Activated T-cell treated with anti-CD3 and anti-CD28 coated beads, Interleukin-2, amount 50 U/mL, for 24 hours (primary cell): ENCODE data around the gene SGK2.

Experiments
- DNase-seq: peaks from one replicate; pipeline ENCODE4 v3.0.0-alpha.2; 2020
- H3K27ac Mint-ChIP-seq: 2 replicates; pipeline ENCODE4 v1.8.0; 2020; ENCODE audit warnings: mild to moderate bottlenecking, mixed read lengths
- H3K27me3 Mint-ChIP-seq: 2 replicates; pipeline ENCODE4 v1.8.0; 2020; ENCODE audit warnings: mixed read lengths
- H3K36me3 Mint-ChIP-seq: 2 replicates; pipeline ENCODE4 v1.8.0; 2020; ENCODE audit warnings: low read depth, mixed read lengths
- H3K4me1 Mint-ChIP-seq: 2 replicates; pipeline ENCODE4 v1.8.0; 2020; ENCODE audit warnings: low read depth, mixed read lengths
- H3K4me3 Mint-ChIP-seq: 2 replicates; pipeline ENCODE4 v1.8.0; 2020; ENCODE audit warnings: mild to moderate bottlenecking, moderate library complexity, mixed read lengths
- H3K9me3 Mint-ChIP-seq: 2 replicates; pipeline ENCODE4 v1.8.0; 2020; ENCODE audit warnings: mixed read lengths

Gene SGK2

GRCh38 chr20:43542161-43542560 is 16.7 kb upstream of the SGK2 start:
- no peak overlapping the region for H3K4me3 Mint-ChIP-seq
- no peaks in the 10 kb centered on the region for H3K9me3 Mint-ChIP-seq
- no peak overlapping the region for H3K27ac Mint-ChIP-seq
- no peaks in the 10 kb centered on the region for H3K27me3 Mint-ChIP-seq
- H3K36me3 Mint-ChIP-seq: peaks cover 10% of the 10 kb centered on the region
- no peak for DNase-seq
- H3K4me1 Mint-ChIP-seq: no peaks in the 10 kb centered on the region

GRCh38 chr20:43542674-43543073 is 16.2 kb upstream of the SGK2 start:
- H3K27me3 Mint-ChIP-seq: no peaks in the 10 kb centered on the region
- no peaks in the 10 kb centered on the region for H3K9me3 Mint-ChIP-seq
- DNase-seq: no peak
- no peaks in the 10 kb centered on the region for H3K4me1 Mint-ChIP-seq
- H3K4me3 Mint-ChIP-seq: no peak overlapping the region
- H3K36me3 Mint-ChIP-seq: peaks cover 14% of the 10 kb centered on the region
- H3K27ac Mint-ChIP-seq: no peak overlapping the region

- DNase-seq: no peak
- no peaks in the 10 kb centered on the region for H3K9me3 Mint-ChIP-seq
- H3K4me3 Mint-ChIP-seq: no peak overlapping the region
- no peaks in the 10 kb centered on the region for H3K4me1 Mint-ChIP-seq
- peaks cover 14% of the 10 kb centered on the region for H3K36me3 Mint-ChIP-seq
- no peaks in the 10 kb centered on the region for H3K27me3 Mint-ChIP-seq
- no peak overlapping the region for H3K27ac Mint-ChIP-seq
These were observed 15.7 kb upstream of the SGK2 start for GRCh38 chr20:43543138-43543537.

GRCh38 chr20:43544501-43544900 is 14.3 kb upstream of the SGK2 start:
- no peaks in the 10 kb centered on the region for H3K9me3 Mint-ChIP-seq
- H3K27me3 Mint-ChIP-seq: no peaks in the 10 kb centered on the region
- no peak overlapping the region for H3K27ac Mint-ChIP-seq
- no peaks in the 10 kb centered on the region for H3K4me1 Mint-ChIP-seq
- DNase-seq: no peak
- peaks cover 14% of the 10 kb centered on the region for H3K36me3 Mint-ChIP-seq
- H3K4me3 Mint-ChIP-seq: no peak overlapping the region

GRCh38 chr20:43545837-43546578 is 12.8 kb upstream of the SGK2 start:
- H3K9me3 Mint-ChIP-seq: no peaks in the 10 kb centered on the region
- no peaks in the 10 kb centered on the region for H3K27me3 Mint-ChIP-seq
- no peaks in the 10 kb centered on the region for H3K4me1 Mint-ChIP-seq
- no peak for DNase-seq
- no peak overlapping the region for H3K27ac Mint-ChIP-seq
- peaks cover 14% of the 10 kb centered on the region for H3K36me3 Mint-ChIP-seq
- H3K4me3 Mint-ChIP-seq: no peak overlapping the region

- H3K27ac Mint-ChIP-seq: no peak overlapping the region
- no peak overlapping the region for H3K4me3 Mint-ChIP-seq
- DNase-seq: no peak
- no peaks in the 10 kb centered on the region for H3K27me3 Mint-ChIP-seq
- no peaks in the 10 kb centered on the region for H3K4me1 Mint-ChIP-seq
- peaks cover 10% of the 10 kb centered on the region for H3K36me3 Mint-ChIP-seq
- H3K9me3 Mint-ChIP-seq: no peaks in the 10 kb centered on the region
These were observed 10.4 kb upstream of the SGK2 start for GRCh38 chr20:43548273-43548880.

- H3K27me3 Mint-ChIP-seq: no peaks in the 10 kb centered on the region
- no peaks in the 10 kb centered on the region for H3K9me3 Mint-ChIP-seq
- no peak overlapping the region for H3K27ac Mint-ChIP-seq
- H3K4me1 Mint-ChIP-seq: no peaks in the 10 kb centered on the region
- peaks cover 8% of the 10 kb centered on the region for H3K36me3 Mint-ChIP-seq
- no peak overlapping the region for H3K4me3 Mint-ChIP-seq
- no peak for DNase-seq
These were observed 9.3 kb upstream of the SGK2 start for GRCh38 chr20:43549416-43550065.

GRCh38 chr20:43550456-43550855 is 8.4 kb upstream of the SGK2 start:
- no peaks in the 10 kb centered on the region for H3K27me3 Mint-ChIP-seq
- no peak overlapping the region for H3K27ac Mint-ChIP-seq
- H3K9me3 Mint-ChIP-seq: no peaks in the 10 kb centered on the region
- H3K4me3 Mint-ChIP-seq: no peak overlapping the region
- no peak for DNase-seq
- H3K36me3 Mint-ChIP-seq: peaks cover 8% of the 10 kb centered on the region
- H3K4me1 Mint-ChIP-seq: no peaks in the 10 kb centered on the region

- no peaks in the 10 kb centered on the region for H3K27me3 Mint-ChIP-seq
- H3K36me3 Mint-ChIP-seq: no peaks in the 10 kb centered on the region
- no peaks in the 10 kb centered on the region for H3K4me1 Mint-ChIP-seq
- no peak overlapping the region for H3K27ac Mint-ChIP-seq
- H3K4me3 Mint-ChIP-seq: no peak overlapping the region
- H3K9me3 Mint-ChIP-seq: no peaks in the 10 kb centered on the region
- no peak for DNase-seq
These were observed 4.5 kb upstream of the SGK2 start for GRCh38 chr20:43554369-43554768.

- no peak overlapping the region for H3K27ac Mint-ChIP-seq
- H3K4me1 Mint-ChIP-seq: no peaks in the 10 kb centered on the region
- no peaks in the 10 kb centered on the region for H3K27me3 Mint-ChIP-seq
- H3K9me3 Mint-ChIP-seq: no peaks in the 10 kb centered on the region
- H3K36me3 Mint-ChIP-seq: no peaks in the 10 kb centered on the region
- no peak for DNase-seq
- H3K4me3 Mint-ChIP-seq: no peak overlapping the region
These were observed 540 bp downstream of the SGK2 start for GRCh38 chr20:43559147-43559987.

GRCh38 chr20:43560974-43561373 is 2.1 kb downstream of the SGK2 start:
- no peaks in the 10 kb centered on the region for H3K9me3 Mint-ChIP-seq
- H3K27ac Mint-ChIP-seq: no peak overlapping the region
- H3K4me1 Mint-ChIP-seq: no peaks in the 10 kb centered on the region
- H3K27me3 Mint-ChIP-seq: no peaks in the 10 kb centered on the region
- no peak overlapping the region for H3K4me3 Mint-ChIP-seq
- H3K36me3 Mint-ChIP-seq: no peaks in the 10 kb centered on the region
- no peak for DNase-seq

- no peaks in the 10 kb centered on the region for H3K36me3 Mint-ChIP-seq
- no peaks in the 10 kb centered on the region for H3K4me1 Mint-ChIP-seq
- no peaks in the 10 kb centered on the region for H3K27me3 Mint-ChIP-seq
- no peak overlapping the region for H3K27ac Mint-ChIP-seq
- DNase-seq: no peak
- H3K4me3 Mint-ChIP-seq: no peak overlapping the region
- no peaks in the 10 kb centered on the region for H3K9me3 Mint-ChIP-seq
These were observed 4.6 kb downstream of the SGK2 start for GRCh38 chr20:43563429-43563828.

- no peaks in the 10 kb centered on the region for H3K36me3 Mint-ChIP-seq
- no peak overlapping the region for H3K4me3 Mint-ChIP-seq
- H3K27me3 Mint-ChIP-seq: no peaks in the 10 kb centered on the region
- no peak for DNase-seq
- no peak overlapping the region for H3K27ac Mint-ChIP-seq
- no peaks in the 10 kb centered on the region for H3K4me1 Mint-ChIP-seq
- H3K9me3 Mint-ChIP-seq: no peaks in the 10 kb centered on the region
These were observed 5.2 kb downstream of the SGK2 start for GRCh38 chr20:43563991-43564390.

- Mint-ChIP-seq H3K36me3 (no peaks in the 10 kb centered on the region), H3K27me3 (no peaks in the 10 kb centered on the region), H3K4me3 (no peak overlapping the region), H3K9me3 (no peaks in the 10 kb centered on the region), H3K27ac (no peak overlapping the region), H3K4me1 (no peaks in the 10 kb centered on the region)
- no peak for DNase-seq
These were observed 5.6 kb downstream of the SGK2 start for GRCh38 chr20:43564455-43564854.
